Measurements from ENCODE around the gene MARCHF6. TPM values are rescaled to one million over a fixed set of nuclear protein-coding genes. Genes with fewer than 3 reads are reported as not detected.

Gene MARCHF6
- total and polyA plus RNA-seq, 4 donors: 35.4 to 185 (median 105) TPM

DNA sequence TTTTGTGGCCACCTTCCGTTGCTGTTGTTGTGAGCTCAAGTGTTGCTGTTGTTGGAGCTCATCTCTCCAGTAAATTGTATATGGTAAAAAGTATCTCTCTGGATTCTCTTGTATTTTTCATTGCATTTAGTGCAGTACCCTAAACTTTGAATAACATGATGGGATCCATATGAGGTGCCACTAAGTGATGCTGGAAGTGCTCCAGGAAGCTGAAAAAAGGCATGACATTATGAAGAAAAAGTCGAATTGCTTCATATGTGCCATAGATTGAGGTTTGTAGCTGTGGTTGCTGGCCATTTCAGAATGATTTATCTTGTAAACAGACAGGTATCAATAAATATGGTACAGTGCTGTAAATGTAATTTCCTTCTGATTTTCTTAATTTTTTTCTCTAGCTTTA, 5.5 kb downstream of the MARCHF6 start:
- ATAC-seq (ENCODE audit: insufficient read depth, low FRiP score) (no peak), DNase-seq (peak; percentile 24 to 64 (median 60))
- H3K36me3 ChIP-seq (ENCODE audit: control insufficient read depth in 4 of 4, insufficient read depth in 4 of 4, low read length in 4 of 4): no peaks in the 10 kb centered on the region
- 69 to 77% methylated on average over 2 of the region's 2 CpGs for WGBS, 2 donors
- no peak overlapping the region for H3K27ac ChIP-seq (ENCODE audit: low read depth in 1 of 2, low read length in 1 of 2)
- no peak overlapping the region for H3K9ac ChIP-seq (ENCODE audit: insufficient read depth in 1 of 2, low read length in 2 of 2)
- H3K9me3 ChIP-seq (ENCODE audit: control insufficient read depth in 4 of 4, insufficient read depth in 3 of 4, low read length in 3 of 4): no peaks in the 10 kb centered on the region
- TF ChIP-seq, protein P1, sequence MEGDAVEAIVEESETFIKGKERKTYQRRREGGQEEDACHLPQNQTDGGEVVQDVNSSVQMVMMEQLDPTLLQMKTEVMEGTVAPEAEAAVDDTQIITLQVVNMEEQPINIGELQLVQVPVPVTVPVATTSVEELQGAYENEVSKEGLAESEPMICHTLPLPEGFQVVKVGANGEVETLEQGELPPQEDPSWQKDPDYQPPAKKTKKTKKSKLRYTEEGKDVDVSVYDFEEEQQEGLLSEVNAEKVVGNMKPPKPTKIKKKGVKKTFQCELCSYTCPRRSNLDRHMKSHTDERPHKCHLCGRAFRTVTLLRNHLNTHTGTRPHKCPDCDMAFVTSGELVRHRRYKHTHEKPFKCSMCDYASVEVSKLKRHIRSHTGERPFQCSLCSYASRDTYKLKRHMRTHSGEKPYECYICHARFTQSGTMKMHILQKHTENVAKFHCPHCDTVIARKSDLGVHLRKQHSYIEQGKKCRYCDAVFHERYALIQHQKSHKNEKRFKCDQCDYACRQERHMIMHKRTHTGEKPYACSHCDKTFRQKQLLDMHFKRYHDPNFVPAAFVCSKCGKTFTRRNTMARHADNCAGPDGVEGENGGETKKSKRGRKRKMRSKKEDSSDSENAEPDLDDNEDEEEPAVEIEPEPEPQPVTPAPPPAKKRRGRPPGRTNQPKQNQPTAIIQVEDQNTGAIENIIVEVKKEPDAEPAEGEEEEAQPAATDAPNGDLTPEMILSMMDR (IDR thresholded peaks at IDR 0.05; ENCODE audit: control extremely low read depth, extremely low read depth): no peak
- H3K4me1 ChIP-seq (ENCODE audit: control insufficient read depth in 5 of 5, insufficient read depth in 5 of 5, low read length in 5 of 5): peaks cover 0 to 25% (median 7%) of the 10 kb centered on the region in 5 donors
- H3K27me3 ChIP-seq (ENCODE audit: control insufficient read depth in 3 of 3, insufficient read depth in 3 of 3, low read length in 2 of 3): no peaks in the 10 kb centered on the region
- no peak overlapping the region for H3K4me3 ChIP-seq

DNA sequence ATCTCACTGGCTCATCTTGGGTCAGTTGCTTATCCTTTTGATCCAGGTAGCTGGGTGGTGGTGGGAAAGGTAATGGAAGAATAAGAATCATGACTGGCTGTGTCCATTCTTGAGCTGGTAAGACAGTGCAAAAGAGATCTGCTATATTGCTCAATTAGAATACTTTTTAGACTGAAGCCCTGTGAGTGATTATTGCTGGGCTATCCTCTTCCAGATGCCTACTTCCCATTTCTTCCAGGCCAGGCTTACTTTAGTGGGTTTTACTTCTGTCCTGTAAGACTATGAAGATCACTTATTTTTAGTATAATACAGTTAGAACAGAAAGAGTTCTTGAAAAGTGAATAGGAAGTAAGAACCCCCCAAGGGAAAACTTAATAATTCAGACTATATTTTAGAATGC, 7.2 kb downstream of the MARCHF6 start:
- TF ChIP-seq, protein P1 (IDR thresholded peaks at IDR 0.05; ENCODE audit: control extremely low read depth, extremely low read depth): no peak
- H3K4me1 ChIP-seq (ENCODE audit: control insufficient read depth in 5 of 5, insufficient read depth in 5 of 5, low read length in 5 of 5): peaks cover 0 to 18% (median 5%) of the 10 kb centered on the region in 5 donors
- no peaks in the 10 kb centered on the region for H3K9me3 ChIP-seq (ENCODE audit: control insufficient read depth in 4 of 4, insufficient read depth in 3 of 4, low read length in 3 of 4)
- no peak for DNase-seq
- H3K4me3 ChIP-seq: no peak overlapping the region
- no peaks in the 10 kb centered on the region for H3K36me3 ChIP-seq (ENCODE audit: control insufficient read depth in 4 of 4, insufficient read depth in 4 of 4, low read length in 4 of 4)
- no peak overlapping the region for H3K9ac ChIP-seq (ENCODE audit: insufficient read depth in 1 of 2, low read length in 2 of 2)
- H3K27me3 ChIP-seq (ENCODE audit: control insufficient read depth in 3 of 3, insufficient read depth in 3 of 3, low read length in 2 of 3): no peaks in the 10 kb centered on the region
- H3K27ac ChIP-seq (ENCODE audit: low read depth in 1 of 2, low read length in 1 of 2): no peak overlapping the region
- no peak for ATAC-seq (ENCODE audit: insufficient read depth, low FRiP score)

DNA sequence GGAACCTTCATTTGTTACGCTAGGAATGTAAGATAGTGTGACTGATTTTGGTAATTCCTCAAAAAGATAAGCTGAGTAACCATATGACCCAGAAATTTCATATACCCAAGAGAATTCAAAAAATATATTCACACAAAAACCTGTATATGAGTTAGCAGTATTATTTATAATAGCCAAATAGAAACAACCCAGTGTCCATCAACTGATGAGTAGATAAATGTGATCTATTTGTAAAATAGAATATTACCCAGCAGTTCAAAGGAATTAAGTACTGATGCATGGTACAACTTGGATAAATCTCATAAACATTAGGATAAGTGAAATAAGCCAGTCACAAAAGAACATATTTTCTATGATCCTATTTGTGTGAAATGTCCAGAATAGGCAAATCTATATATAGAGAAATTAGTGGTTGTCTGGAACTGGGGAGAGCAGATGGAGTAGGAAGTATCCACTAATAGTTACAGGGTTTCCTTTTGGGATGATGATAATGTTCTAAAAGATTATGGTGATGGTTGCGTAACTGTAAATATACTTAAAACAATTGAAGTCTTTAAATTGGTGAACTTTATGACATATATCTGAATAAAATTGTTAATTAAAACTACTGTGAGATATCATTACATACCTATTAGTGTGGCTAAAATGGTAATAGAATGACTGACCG, 10.2 kb downstream of the MARCHF6 start:
- Histone ChIP-seq H3K4me3 (no peak overlapping the region), H3K9me3 (ENCODE audit: control insufficient read depth in 4 of 4, insufficient read depth in 3 of 4, low read length in 3 of 4) (no peaks in the 10 kb centered on the region), H3K27me3 (ENCODE audit: control insufficient read depth in 3 of 3, insufficient read depth in 3 of 3, low read length in 2 of 3) (no peaks in the 10 kb centered on the region), H3K9ac (ENCODE audit: insufficient read depth in 1 of 2, low read length in 2 of 2) (no peak overlapping the region), H3K4me1 (ENCODE audit: control insufficient read depth in 5 of 5, insufficient read depth in 5 of 5, low read length in 5 of 5) (peaks cover 0 to 21% (median 11%) of the 10 kb centered on the region in 5 donors), H3K27ac (ENCODE audit: low read depth in 1 of 2, low read length in 1 of 2) (no peak overlapping the region), H3K36me3 (ENCODE audit: control insufficient read depth in 4 of 4, insufficient read depth in 4 of 4, low read length in 4 of 4) (peaks cover 0 to 2% (median 0%) of the 10 kb centered on the region in 4 donors)
- WGBS, 2 donors: 95 to 96% methylated on average over 3 of the region's 3 CpGs
- TF ChIP-seq, protein P1 (IDR thresholded peaks at IDR 0.05; ENCODE audit: control extremely low read depth, extremely low read depth): no peak
- DNase-seq (no peak), ATAC-seq (ENCODE audit: insufficient read depth, low FRiP score) (no peak)
